Ovary (tissue), 9 donors: ENCODE data around the gene MARCKSL1. TPM values are rescaled to one million over a fixed set of nuclear protein-coding genes. Genes with fewer than 3 reads are reported as not detected.
A peak's percentile ranks its signal among the peaks of the same experiment; 100 is the strongest.

Experiments
- DNase-seq, 5 donors: peaks; one replicate each; pipeline ENCODE4 v3.0.0-alpha.2; 2019 to 2020
- H3K27ac ChIP-seq, 2 donors: fragments of 200-600 bp; one replicate each; pipeline versions ENCODE4 v1.5.1 to v1.8.0; 2019 to 2022
- H3K27me3 ChIP-seq: fragments of 200-600 bp; one replicate; pipeline ENCODE4 v1.8.0; 2022
- H3K36me3 ChIP-seq: fragments of 200-600 bp; sonication (generic); one replicate; pipeline ENCODE4 v1.5.1; 2019
- H3K4me1 ChIP-seq: one replicate; pipeline ENCODE4 v1.8.1; 2013; ENCODE audit warnings: mild to moderate bottlenecking, moderate library complexity; ENCODE audit not compliant: insufficient read depth
- H3K4me3 ChIP-seq: fragments of 200-600 bp; sonication (generic); one replicate; pipeline ENCODE4 v1.5.1; 2017
- H3K9me3 ChIP-seq, 2 donors: fragments of 200-600 bp in 1 of 2; sonication (generic) in 1 of 2; one replicate each; pipeline versions ENCODE4 v1.5.1 to v1.8.1; 2013 to 2019; ENCODE audit warnings: mild to moderate bottlenecking in 1 of 2, moderate library complexity in 1 of 2
- EP300 ChIP-seq: sonication (generic); formaldehyde crosslinking; IDR thresholded peaks from one replicate; pipeline ENCODE4 v1.6.1; 2017; ENCODE audit warnings: antibody characterized with exemption
- POLR2A ChIP-seq: fragments of 450-650 bp; IDR thresholded peaks from one replicate; pipeline ENCODE4 v1.6.1; 2017; ENCODE audit warnings: antibody characterized with exemption, mild to moderate bottlenecking, moderate library complexity
- WGBS, 3 donors: extraction: QIAGEN DNeasy Blood & Tissue Kit in 1 of 3; methylation state at CpG; one replicate each; pipeline versions ENCODE4 v1.1.5 to v1.1.7; 2013 to 2017; 5-methylcytosine and 5-hydroxymethylcytosine counted together
- intact Hi-C, 4 donors: fragments of 100-400 bp; cut with DNase I; formaldehyde crosslinking; loops; one replicate each; pipeline versions ENCODE4 v1.11.0 to v1.15.1; 2022 to 2023
- polyA plus RNA-seq, 2 donors: library from polyadenylated mRNA; stranded (reverse); fragments of 200-250 nt in 1 of 2; fragments of 350-450 nt in 1 of 2; fragmentation: Illumina TruSeq in 1 of 2; extraction: RNeasy Lipid Tissue Mini Kit (QIAGEN cat#74804) in 1 of 2; gene quantifications; one replicate each; pipeline ENCODE4 v1.2.3, GENCODE V29; 2013 to 2014
- total RNA-seq, 7 donors: library from RNA; depleted of rRNA in 2 of 7; stranded (reverse); fragments of >200 nt in 2 of 7; fragmentation: NEBNext Ultra II Directional in 3 of 7; extraction: Animal tissue kit (Norgen Biotek cat#: 25700) in 3 of 7; gene quantifications; one replicate each; pipeline versions ENCODE4 v1.1.0 to v1.2.4, GENCODE V29; 2016 to 2023
- TF ChIP-seq, protein P1 (sequence below), 3 donors: fragments of 450-650 bp in 2 of 3; fragments of 200-600 bp in 1 of 3; IDR thresholded peaks; one replicate each; pipeline versions ENCODE4 v1.5.1 to v1.8.0; 2016 to 2022; ENCODE audit warnings: antibody characterized with exemption in 3 of 3, mild to moderate bottlenecking in 1 of 3
- donor health status: DM: no; HTN: no; CAD: no; lungs with moderate emphysema.
- donor health status: DM: no; HTN: no; CAD: no.
- donor health status: Bipolar disorder and iron deficiency.
- donor health status: DM: yes; HTN: yes; CAD: no.
- donor health status: DM: no; HTN: no; CAD: no.
- donor health status: DM: yes; HTN: yes; CAD: no.

The MARCKSL1 gene
- total and polyA plus RNA-seq, 9 donors = 105 to 667 (median 298) TPM

DNA sequence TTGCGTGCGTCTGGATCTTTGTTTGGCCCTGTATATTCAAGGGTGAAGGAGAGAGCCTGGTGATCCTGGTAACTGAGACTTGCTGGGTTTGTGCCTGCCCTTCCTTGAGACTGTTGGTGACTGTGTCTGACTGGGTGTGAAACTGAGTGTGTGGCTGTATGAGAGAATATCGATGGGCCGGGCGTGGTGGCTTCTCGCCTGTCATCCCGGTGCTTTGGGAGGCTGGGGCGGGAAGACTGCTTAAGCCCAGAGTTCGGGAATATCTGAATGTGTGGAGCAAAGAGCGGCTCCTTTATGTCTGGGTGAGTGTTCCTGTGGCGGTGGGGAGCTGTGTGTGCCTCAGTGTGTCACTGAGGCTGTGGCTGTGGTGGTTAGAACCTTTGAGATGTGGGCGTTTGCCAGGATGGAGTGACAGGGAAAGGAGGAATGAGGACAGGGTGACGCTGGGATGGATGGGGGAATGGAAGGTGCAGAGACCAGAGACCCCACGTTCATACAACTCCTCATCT is 2.7 kb upstream of the MARCKSL1 start:
- DNase-seq = no peak
- 93 to 96% (median 95%) methylated on average over 14 of the region's 14 CpGs for WGBS, 3 donors
- Histone ChIP-seq H3K27ac (no peak overlapping the region), H3K9me3 (no peaks in the 10 kb centered on the region), H3K4me3 (no peak overlapping the region), H3K27me3 (no peaks in the 10 kb centered on the region), H3K4me1 (peaks cover 3% of the 10 kb centered on the region), H3K36me3 (no peaks in the 10 kb centered on the region)
- intact Hi-C loops = no loop called here
- TF ChIP-seq, protein P1, sequence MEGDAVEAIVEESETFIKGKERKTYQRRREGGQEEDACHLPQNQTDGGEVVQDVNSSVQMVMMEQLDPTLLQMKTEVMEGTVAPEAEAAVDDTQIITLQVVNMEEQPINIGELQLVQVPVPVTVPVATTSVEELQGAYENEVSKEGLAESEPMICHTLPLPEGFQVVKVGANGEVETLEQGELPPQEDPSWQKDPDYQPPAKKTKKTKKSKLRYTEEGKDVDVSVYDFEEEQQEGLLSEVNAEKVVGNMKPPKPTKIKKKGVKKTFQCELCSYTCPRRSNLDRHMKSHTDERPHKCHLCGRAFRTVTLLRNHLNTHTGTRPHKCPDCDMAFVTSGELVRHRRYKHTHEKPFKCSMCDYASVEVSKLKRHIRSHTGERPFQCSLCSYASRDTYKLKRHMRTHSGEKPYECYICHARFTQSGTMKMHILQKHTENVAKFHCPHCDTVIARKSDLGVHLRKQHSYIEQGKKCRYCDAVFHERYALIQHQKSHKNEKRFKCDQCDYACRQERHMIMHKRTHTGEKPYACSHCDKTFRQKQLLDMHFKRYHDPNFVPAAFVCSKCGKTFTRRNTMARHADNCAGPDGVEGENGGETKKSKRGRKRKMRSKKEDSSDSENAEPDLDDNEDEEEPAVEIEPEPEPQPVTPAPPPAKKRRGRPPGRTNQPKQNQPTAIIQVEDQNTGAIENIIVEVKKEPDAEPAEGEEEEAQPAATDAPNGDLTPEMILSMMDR (IDR thresholded peaks at IDR 0.05) = no peak
- TF ChIP-seq POLR2A (no peak), EP300 (no peak)

DNA sequence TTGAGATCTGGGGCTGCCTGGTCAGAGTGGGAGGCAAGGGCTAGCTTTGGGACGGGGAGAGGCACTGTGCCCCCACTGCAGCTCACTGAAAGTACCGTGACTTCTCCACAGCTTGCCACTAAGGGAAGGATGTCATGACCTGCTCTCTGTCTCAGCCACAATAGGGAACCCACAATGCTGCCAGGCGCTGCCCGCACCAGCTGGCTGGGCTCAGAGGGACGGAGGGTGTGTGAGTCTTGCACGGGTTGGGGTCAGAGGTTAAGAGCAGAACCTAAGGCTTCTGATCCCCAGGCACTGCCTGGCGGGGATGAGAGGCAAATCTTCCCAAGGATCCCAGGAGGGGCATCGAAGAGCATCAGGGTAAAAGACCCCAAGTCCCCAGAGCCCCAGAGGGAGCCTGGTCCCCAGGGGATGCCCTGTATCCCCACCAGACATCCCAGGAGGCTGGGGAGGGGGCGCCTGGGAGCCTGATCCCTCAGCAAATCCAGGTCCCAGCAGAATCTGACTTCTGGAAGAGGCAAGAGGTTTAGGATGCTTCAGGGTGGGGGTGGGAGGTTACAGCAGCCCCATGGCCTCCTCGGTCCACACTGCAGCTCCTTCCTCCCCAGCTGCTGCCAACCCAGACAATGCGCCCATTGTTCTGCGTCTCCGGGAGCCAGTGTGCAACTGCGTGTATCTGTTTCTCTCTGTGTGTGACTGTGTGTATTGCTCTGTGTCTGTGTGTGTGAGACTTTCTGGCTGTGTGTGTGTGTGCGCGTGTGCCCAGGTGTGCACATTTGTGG is 2.0 kb upstream of the MARCKSL1 start:
- H3K4me1 ChIP-seq = peaks cover 3% of the 10 kb centered on the region
- DNase-seq = peak in 1 of 5 donors; percentile 12

DNA sequence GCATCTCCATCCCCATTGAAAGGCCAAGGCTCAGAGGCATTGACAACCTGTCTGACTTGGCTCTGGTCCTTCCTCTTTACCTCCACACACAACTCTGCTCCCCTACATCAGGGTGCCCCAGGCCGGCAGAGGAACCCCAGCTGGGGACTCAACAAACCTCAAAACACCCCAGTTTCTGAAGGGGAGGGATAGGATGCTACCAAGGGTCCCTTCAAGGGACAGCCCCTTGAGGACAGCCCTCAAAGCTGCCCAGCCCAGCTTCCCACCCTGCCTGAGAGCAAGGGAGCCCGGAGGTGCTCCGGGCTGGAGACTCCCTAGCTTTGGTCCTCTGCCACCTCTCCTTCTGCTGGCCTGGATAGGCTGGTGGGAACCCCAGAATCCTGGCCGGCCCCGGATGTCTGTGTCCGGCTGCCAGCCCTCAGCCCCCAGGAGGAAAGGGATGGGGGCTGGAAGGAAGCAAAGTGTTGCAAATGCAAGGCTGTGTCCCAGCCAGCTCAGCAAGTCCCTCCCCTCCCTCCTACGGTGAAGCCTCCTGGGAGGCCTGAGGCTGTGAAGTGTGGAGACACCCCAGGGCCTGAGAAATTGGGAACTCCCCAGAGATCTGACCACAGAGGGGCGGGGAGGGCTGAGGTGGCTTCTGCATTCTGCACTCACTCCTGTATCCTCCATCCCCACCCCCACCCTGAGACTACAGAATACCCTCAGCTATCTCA is 1.1 kb upstream of the MARCKSL1 start:
- TF ChIP-seq EP300 (no peak), POLR2A (no peak)
- TF ChIP-seq, protein P1 (IDR thresholded peaks at IDR 0.05) = no peak
- H3K9me3 ChIP-seq = no peaks in the 10 kb centered on the region
- no peaks in the 10 kb centered on the region for H3K27me3 ChIP-seq
- peak in 1 of 5 donors; percentile 44 for DNase-seq
- H3K36me3 ChIP-seq = no peaks in the 10 kb centered on the region
- WGBS, 3 donors = 50 to 66% (median 54%) methylated on average over 8 of the region's 8 CpGs
- peak overlapping the region; percentile 71 to 85 for H3K27ac ChIP-seq
- intact Hi-C loops = loop anchor here in 1 of 4 donors (2.0 kb wide), 1 partner anchor 58 kb away; the partner anchor contains the start of gene BSDC1
- H3K4me1 ChIP-seq = peaks cover 3% of the 10 kb centered on the region
- H3K4me3 ChIP-seq = no peak overlapping the region

More for the DNA sequence above, 2.0 kb upstream of the MARCKSL1 start:
- TF ChIP-seq, protein P1 (IDR thresholded peaks at IDR 0.05) = no peak
- TF ChIP-seq POLR2A = no peak
- no peak for TF ChIP-seq EP300
- no peak overlapping the region for H3K4me3 ChIP-seq
- no peaks in the 10 kb centered on the region for H3K9me3 ChIP-seq
- H3K27me3 ChIP-seq = no peaks in the 10 kb centered on the region
- WGBS, 3 donors = 80 to 83% (median 83%) methylated on average over 16 of the region's 16 CpGs
- no peaks in the 10 kb centered on the region for H3K36me3 ChIP-seq
- no peak overlapping the region for H3K27ac ChIP-seq
- intact Hi-C loops = loop anchor here in 1 of 4 donors (2.0 kb wide), 1 partner anchor 57 kb away; the partner anchor contains the start of gene BSDC1

DNA sequence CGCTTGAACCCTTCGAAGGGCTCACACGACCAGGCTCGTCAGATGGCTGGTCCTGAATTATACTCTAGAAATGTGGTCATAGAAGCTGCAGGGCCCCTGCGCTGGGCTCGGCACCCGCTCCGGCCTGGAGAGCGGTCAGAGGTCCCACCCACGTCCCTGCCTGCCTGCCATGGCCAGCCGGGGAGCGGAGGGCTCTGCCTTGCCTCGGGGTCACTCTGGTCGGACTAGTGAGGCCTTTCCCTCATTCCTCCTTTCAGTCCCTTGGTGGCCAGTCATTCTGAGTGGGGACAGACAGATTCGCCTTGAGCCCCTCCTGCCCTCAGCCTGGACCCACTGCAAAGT is 529 bp upstream of the MARCKSL1 start:
- Histone ChIP-seq H3K36me3 (no peaks in the 10 kb centered on the region), H3K4me3 (peak overlapping the region; percentile 67), H3K27me3 (no peaks in the 10 kb centered on the region), H3K27ac (peak overlapping the region; percentile 85 to 95), H3K4me1 (peaks cover 3% of the 10 kb centered on the region), H3K9me3 (no peaks in the 10 kb centered on the region)
- TF ChIP-seq EP300 (no peak), POLR2A (no peak)
- TF ChIP-seq, protein P1 (IDR thresholded peaks at IDR 0.05) = no peak
- no peak for DNase-seq
- 13 to 29% (median 16%) methylated on average over 15 of the region's 15 CpGs for WGBS, 3 donors
- intact Hi-C loops = loop anchor here in 1 of 4 donors (2.0 kb wide), 1 partner anchor 58 kb away; the partner anchor contains the start of gene BSDC1
